SK-N-SH (cell line): Measurements from ENCODE around the gene DSCAML1. TPM values are rescaled to one million over a fixed set of nuclear protein-coding genes. Genes with fewer than 3 reads are reported as not detected.

ENCODE experiments used
- CTCF ChIA-PET: fragments of 300-600, 350-600 bp; formaldehyde crosslinking; extraction: SDS; loops from one replicate; lab custom pipeline; 2021; lab: Yijun Ruan, JAX
- POLR2A ChIA-PET: fragments of 350-600 bp; sonication (Branson Sonifier 250); formaldehyde crosslinking; extraction: SDS; loops from one replicate; lab custom pipeline; 2020; ENCODE audit warnings: antibody characterized with exemption, inconsistent platforms; lab: Yijun Ruan, JAX
- DNase-seq: peaks from one replicate; pipeline ENCODE4 v3.0.0; 2012
- H2AFZ ChIP-seq: fragments of 200-600 bp; sonication (generic); 2 replicates; pipeline ENCODE4 v1.8.1; 2016; ENCODE audit warnings: antibody characterized with exemption, mild to moderate bottlenecking, low read depth
- H3F3A ChIP-seq: fragments of 200-600 bp; sonication (generic); replicated peaks from 2 replicates; pipeline ENCODE3; 2016; ENCODE audit warnings: antibody characterized with exemption, mild to moderate bottlenecking; ENCODE audit not compliant: insufficient read depth
- H3K27ac ChIP-seq, 2 experiments: fragments of 200-500 bp in 1 of 2; fragments of 200-600 bp in 1 of 2; sonication (Bioruptor generic) in 1 of 2; sonication (generic), shearing (Covaris generic) in 1 of 2; 2 replicates each; pipeline versions ENCODE4 v1.5.1 to v1.6.1; 2014 to 2016; ENCODE audit warnings: low read depth in 2 of 2, inconsistent platforms in 1 of 2, low read length in 1 of 2, mild to moderate bottlenecking in 1 of 2, mixed read lengths in 1 of 2
- H3K27me3 ChIP-seq: fragments of 200-600 bp; sonication (generic), shearing (Covaris generic); 2 replicates; pipeline ENCODE4 v1.6.1; 2016; ENCODE audit warnings: mixed run types; ENCODE audit not compliant: insufficient read depth
- H3K36me3 ChIP-seq, 2 experiments: fragments of 200-500 bp in 1 of 2; fragments of 200-600 bp in 1 of 2; sonication (Bioruptor generic) in 1 of 2; sonication (generic) in 1 of 2; replicated peaks in 1 of 2; 2 replicates each; pipeline versions ENCODE3 to v1.5.1; 2014 to 2016; ENCODE audit warnings: low read length in 1 of 2, mild to moderate bottlenecking in 1 of 2; ENCODE audit not compliant: insufficient read depth in 2 of 2, control insufficient read depth in 1 of 2
- H3K4me1 ChIP-seq, 2 experiments: fragments of 200-500 bp in 1 of 2; fragments of 200-600 bp in 1 of 2; sonication (Bioruptor generic) in 1 of 2; sonication (generic), shearing (Covaris generic) in 1 of 2; 2 replicates each; pipeline versions ENCODE4 v1.5.1 to v1.6.1; 2014 to 2016; ENCODE audit warnings: low read depth in 1 of 2, low read length in 1 of 2, mixed run types in 1 of 2; ENCODE audit not compliant: insufficient read depth in 2 of 2, control insufficient read depth in 1 of 2
- H3K4me2 ChIP-seq: fragments of 200-600 bp; sonication (generic), shearing (Covaris generic); 2 replicates; pipeline ENCODE4 v1.6.1; 2017; ENCODE audit warnings: mixed run types
- H3K4me3 ChIP-seq, 2 experiments: fragments of 200-500 bp in 1 of 2; fragments of 200-600 bp in 1 of 2; sonication (Bioruptor generic) in 1 of 2; sonication (generic), shearing (Covaris generic) in 1 of 2; 2 replicates each; pipeline versions ENCODE4 v1.5.1 to v1.8.1; 2014 to 2016; ENCODE audit warnings: low read depth in 2 of 2, inconsistent platforms in 1 of 2, low read length in 1 of 2, mild to moderate bottlenecking in 1 of 2, mixed read lengths in 1 of 2, moderate library complexity in 1 of 2
- H3K79me2 ChIP-seq: fragments of 200-600 bp; sonication (generic); 2 replicates; pipeline ENCODE4 v1.8.1; 2017; ENCODE audit warnings: mild to moderate bottlenecking; ENCODE audit not compliant: insufficient read depth
- H3K9ac ChIP-seq: fragments of 200-600 bp; sonication (generic); 2 replicates; pipeline ENCODE4 v1.6.1; 2017; ENCODE audit warnings: mixed run types
- H3K9me2 ChIP-seq: fragments of 200-600 bp; sonication (generic); 2 replicates; pipeline ENCODE4 v1.6.1; 2017; ENCODE audit warnings: mixed run types
- H3K9me3 ChIP-seq: fragments of 200-600 bp; sonication (generic); 2 replicates; pipeline ENCODE4 v1.6.1; 2017; ENCODE audit warnings: mixed run types, mild to moderate bottlenecking, moderate library complexity
- H4K20me1 ChIP-seq: fragments of 200-600 bp; sonication (generic); 2 replicates; pipeline ENCODE4 v1.6.1; 2017; ENCODE audit warnings: mild to moderate bottlenecking, mixed run types; ENCODE audit not compliant: insufficient read depth
- EZH2phosphoT487 ChIP-seq: fragments of 200-600 bp; sonication (generic); IDR thresholded peaks from 2 replicates; pipeline ENCODE4 v1.6.1; 2017; ENCODE audit warnings: low read depth, mixed run types, mild to moderate bottlenecking, antibody characterized with exemption, moderate library complexity, borderline replicate concordance
- FOXJ3 ChIP-seq: sonication (generic); formaldehyde crosslinking; IDR thresholded peaks from 2 replicates; pipeline ENCODE4 v1.5.1; 2020; ENCODE audit warnings: mild to moderate bottlenecking, missing genetic modification reagents
- GABPA ChIP-seq: IDR thresholded peaks from 2 replicates; pipeline ENCODE4 v1.4.0; 2012; ENCODE audit warnings: low read depth, mild to moderate bottlenecking
- MEF2A ChIP-seq: IDR thresholded peaks from 2 replicates; pipeline ENCODE4 v1.4.0; 2012; ENCODE audit warnings: low read depth, borderline replicate concordance
- POLR2AphosphoS5 ChIP-seq: IDR thresholded peaks from 2 replicates; pipeline ENCODE4 v1.6.1; 2012; ENCODE audit warnings: low read depth, low read length
- RAD21 ChIP-seq: IDR thresholded peaks from 2 replicates; pipeline ENCODE4 v1.6.1; 2012; ENCODE audit warnings: mild to moderate bottlenecking, low read length
- RCOR1 ChIP-seq: fragments of 150-350 bp; IDR thresholded peaks from 2 replicates; pipeline ENCODE4 v1.6.1; 2017; ENCODE audit warnings: antibody characterized with exemption, low read length
- RXRA ChIP-seq: IDR thresholded peaks from 2 replicates; pipeline ENCODE4 v1.4.0; 2012; ENCODE audit warnings: low read depth, mild to moderate bottlenecking, borderline replicate concordance
- SIN3A ChIP-seq: IDR thresholded peaks from 2 replicates; pipeline ENCODE4 v1.6.1; 2012; ENCODE audit warnings: low read depth, mild to moderate bottlenecking, low read length, moderate library complexity, borderline replicate concordance
- SMC3 ChIP-seq: IDR thresholded peaks from 2 replicates; pipeline ENCODE4 v1.6.1; 2012; ENCODE audit warnings: low read depth, low read length, improper control_type of control experiment
- TAF1 ChIP-seq: IDR thresholded peaks from 2 replicates; pipeline ENCODE4 v1.6.1; 2012; ENCODE audit warnings: low read depth, mild to moderate bottlenecking, low read length, moderate library complexity, borderline replicate concordance
- TCF12 ChIP-seq: IDR thresholded peaks from 2 replicates; pipeline ENCODE4 v1.4.0; 2012
- TEAD4 ChIP-seq: IDR thresholded peaks from 2 replicates; pipeline ENCODE4 v1.4.0; 2012; ENCODE audit warnings: mild to moderate bottlenecking, borderline replicate concordance; ENCODE audit not compliant: insufficient read depth
- YY1 ChIP-seq: IDR thresholded peaks from 2 replicates; pipeline ENCODE4 v1.4.0; 2012; ENCODE audit warnings: low read depth, mild to moderate bottlenecking
- WGBS: methylation state at CpG from one replicate; pipeline ENCODE4 v1.1.6; 2017; ENCODE audit warnings: low lambda C conversion rate; 5-methylcytosine and 5-hydroxymethylcytosine counted together
- polyA plus RNA-seq, 3 experiments: library from polyadenylated mRNA; depleted of rRNA; stranded (reverse); fragments of >200 nt; gene quantifications; 2 replicates each; pipeline ENCODE4 v1.2.3, GENCODE V29; 2012
- TF ChIP-seq, protein P1 (sequence below): IDR thresholded peaks from 2 replicates; pipeline ENCODE4 v1.6.1; 2012; ENCODE audit warnings: mild to moderate bottlenecking, low read depth, low read length, moderate library complexity
- TF ChIP-seq, protein P2 (sequence below): fragments of 200-600 bp; sonication (generic); IDR thresholded peaks from 2 replicates; pipeline ENCODE4 v1.6.1; 2017; ENCODE audit warnings: antibody characterized with exemption, mild to moderate bottlenecking, moderate library complexity
- TF ChIP-seq, protein P3 (sequence below): IDR thresholded peaks from 2 replicates; pipeline ENCODE4 v1.4.0; 2012; ENCODE audit warnings: low read depth, borderline replicate concordance

DSCAML1 gene
- polyA plus RNA-seq, 1 of the 3 experiments (the other 2 are of a cell fraction) = not detected

DNA sequence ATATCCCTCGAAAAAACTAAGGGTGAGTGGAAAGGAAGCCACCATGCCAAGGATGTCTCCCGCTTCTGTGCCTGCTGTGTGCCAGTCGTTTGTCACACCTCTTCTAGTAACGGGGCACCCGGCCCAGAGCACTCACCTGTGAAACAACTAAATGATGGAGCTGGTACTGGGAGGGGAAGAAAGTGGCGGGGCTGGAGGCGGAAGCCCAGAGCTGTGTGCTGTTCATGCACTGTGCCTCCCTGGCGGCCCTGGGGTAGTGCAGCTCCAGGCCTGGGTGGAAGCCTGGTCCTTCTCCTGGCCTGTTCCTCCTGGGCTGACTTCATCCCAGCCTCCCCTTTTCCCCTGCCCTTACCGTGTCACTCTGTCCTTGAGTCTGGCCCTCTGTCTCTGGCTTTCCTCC, 339.2 kb downstream of the DSCAML1 start:
- POLR2A ChIA-PET = no interaction called here
- no peaks in the 10 kb centered on the region for H4K20me1 ChIP-seq
- CTCF ChIA-PET = interaction anchor here (1.1 to 2.0 kb wide), 3 partner anchors 11 to 352 kb away, joined by 3 to 9 read pairs (median 3); no protein-coding TSS in a partner anchor
- no peak for DNase-seq
- no peak overlapping the region for H3K9ac ChIP-seq
- H3K27ac ChIP-seq = no peak overlapping the region; a peak in 1 of 4 replicates
- peaks cover 5% of the 10 kb centered on the region for H3K9me3 ChIP-seq
- no peaks in the 10 kb centered on the region for H3K27me3 ChIP-seq
- peaks cover 0 to 40% of the 10 kb centered on the region in 2 experiments; a peak in 1 of 4 replicates for H3K4me1 ChIP-seq
- H3K36me3 ChIP-seq = no peaks in the 10 kb centered on the region
- no peaks in the 10 kb centered on the region for H3K79me2 ChIP-seq
- H2AFZ ChIP-seq = no peak overlapping the region
- no peak for TF ChIP-seq SMC3
- no peak for TF ChIP-seq RCOR1
- TF ChIP-seq, protein P1, sequence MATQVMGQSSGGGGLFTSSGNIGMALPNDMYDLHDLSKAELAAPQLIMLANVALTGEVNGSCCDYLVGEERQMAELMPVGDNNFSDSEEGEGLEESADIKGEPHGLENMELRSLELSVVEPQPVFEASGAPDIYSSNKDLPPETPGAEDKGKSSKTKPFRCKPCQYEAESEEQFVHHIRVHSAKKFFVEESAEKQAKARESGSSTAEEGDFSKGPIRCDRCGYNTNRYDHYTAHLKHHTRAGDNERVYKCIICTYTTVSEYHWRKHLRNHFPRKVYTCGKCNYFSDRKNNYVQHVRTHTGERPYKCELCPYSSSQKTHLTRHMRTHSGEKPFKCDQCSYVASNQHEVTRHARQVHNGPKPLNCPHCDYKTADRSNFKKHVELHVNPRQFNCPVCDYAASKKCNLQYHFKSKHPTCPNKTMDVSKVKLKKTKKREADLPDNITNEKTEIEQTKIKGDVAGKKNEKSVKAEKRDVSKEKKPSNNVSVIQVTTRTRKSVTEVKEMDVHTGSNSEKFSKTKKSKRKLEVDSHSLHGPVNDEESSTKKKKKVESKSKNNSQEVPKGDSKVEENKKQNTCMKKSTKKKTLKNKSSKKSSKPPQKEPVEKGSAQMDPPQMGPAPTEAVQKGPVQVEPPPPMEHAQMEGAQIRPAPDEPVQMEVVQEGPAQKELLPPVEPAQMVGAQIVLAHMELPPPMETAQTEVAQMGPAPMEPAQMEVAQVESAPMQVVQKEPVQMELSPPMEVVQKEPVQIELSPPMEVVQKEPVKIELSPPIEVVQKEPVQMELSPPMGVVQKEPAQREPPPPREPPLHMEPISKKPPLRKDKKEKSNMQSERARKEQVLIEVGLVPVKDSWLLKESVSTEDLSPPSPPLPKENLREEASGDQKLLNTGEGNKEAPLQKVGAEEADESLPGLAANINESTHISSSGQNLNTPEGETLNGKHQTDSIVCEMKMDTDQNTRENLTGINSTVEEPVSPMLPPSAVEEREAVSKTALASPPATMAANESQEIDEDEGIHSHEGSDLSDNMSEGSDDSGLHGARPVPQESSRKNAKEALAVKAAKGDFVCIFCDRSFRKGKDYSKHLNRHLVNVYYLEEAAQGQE = no peak
- TF ChIP-seq POLR2AphosphoS5 = no peak
- TF ChIP-seq, protein P2, sequence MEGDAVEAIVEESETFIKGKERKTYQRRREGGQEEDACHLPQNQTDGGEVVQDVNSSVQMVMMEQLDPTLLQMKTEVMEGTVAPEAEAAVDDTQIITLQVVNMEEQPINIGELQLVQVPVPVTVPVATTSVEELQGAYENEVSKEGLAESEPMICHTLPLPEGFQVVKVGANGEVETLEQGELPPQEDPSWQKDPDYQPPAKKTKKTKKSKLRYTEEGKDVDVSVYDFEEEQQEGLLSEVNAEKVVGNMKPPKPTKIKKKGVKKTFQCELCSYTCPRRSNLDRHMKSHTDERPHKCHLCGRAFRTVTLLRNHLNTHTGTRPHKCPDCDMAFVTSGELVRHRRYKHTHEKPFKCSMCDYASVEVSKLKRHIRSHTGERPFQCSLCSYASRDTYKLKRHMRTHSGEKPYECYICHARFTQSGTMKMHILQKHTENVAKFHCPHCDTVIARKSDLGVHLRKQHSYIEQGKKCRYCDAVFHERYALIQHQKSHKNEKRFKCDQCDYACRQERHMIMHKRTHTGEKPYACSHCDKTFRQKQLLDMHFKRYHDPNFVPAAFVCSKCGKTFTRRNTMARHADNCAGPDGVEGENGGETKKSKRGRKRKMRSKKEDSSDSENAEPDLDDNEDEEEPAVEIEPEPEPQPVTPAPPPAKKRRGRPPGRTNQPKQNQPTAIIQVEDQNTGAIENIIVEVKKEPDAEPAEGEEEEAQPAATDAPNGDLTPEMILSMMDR = no peak
- TF ChIP-seq RXRA = no peak
- no peak overlapping the region for H3K4me3 ChIP-seq
- no peaks in the 10 kb centered on the region for H3F3A ChIP-seq
- H3K9me2 ChIP-seq = no peaks in the 10 kb centered on the region
- WGBS = 57% methylated on average over 8 of the region's 9 CpGs
- H3K4me2 ChIP-seq = no peak overlapping the region

DNA sequence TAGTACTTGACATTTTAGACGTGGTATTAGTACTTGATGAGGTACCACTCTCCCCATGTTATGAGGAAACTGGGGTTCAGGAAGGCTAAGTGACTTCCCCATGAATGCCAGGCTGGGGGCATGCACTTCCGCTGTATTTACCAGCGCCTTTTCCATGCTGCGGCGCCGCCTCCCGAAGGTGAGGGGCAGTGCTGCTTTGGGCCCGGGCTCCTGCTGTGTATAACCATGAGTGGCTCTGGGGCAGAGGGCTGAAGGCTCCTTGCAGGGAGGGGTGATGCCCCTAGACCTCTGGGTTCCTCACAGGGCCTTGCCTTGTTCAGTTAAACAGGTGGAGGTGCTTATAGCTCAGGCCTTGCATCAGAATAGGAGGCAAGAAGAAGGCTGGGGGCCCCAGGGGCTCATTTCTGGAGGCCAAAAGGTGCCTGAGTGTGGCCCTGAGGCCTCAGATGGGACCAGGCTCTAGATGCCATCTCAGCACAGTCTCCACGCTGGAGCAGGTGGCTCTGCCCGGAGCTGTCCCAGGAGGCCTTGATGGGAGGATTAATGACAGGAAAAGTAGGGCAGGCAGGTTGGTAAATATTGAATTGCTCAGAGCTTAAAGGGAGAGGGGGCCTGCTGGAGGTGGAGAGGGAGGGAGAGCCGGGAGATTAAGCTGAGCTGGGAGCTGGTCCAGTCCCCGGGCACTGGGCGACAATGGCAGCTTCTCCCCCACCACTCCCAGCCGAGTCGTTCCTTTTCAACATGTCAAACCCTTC, 339.8 kb downstream of the DSCAML1 start:
- Histone ChIP-seq H3K9ac (no peak overlapping the region), H3K9me2 (no peaks in the 10 kb centered on the region), H3K4me2 (no peak overlapping the region), H3K4me1 (peaks cover 0 to 39% of the 10 kb centered on the region in 2 experiments; a peak in 1 of 4 replicates), H3K27me3 (no peaks in the 10 kb centered on the region), H3K79me2 (no peaks in the 10 kb centered on the region), H2AFZ (no peak overlapping the region), H3K9me3 (peaks cover 5% of the 10 kb centered on the region), H3F3A (no peaks in the 10 kb centered on the region), H3K36me3 (no peaks in the 10 kb centered on the region), H3K4me3 (no peak overlapping the region), H3K27ac (no peak overlapping the region; a peak in 1 of 4 replicates), H4K20me1 (no peaks in the 10 kb centered on the region)
- ChIA-PET CTCF (interaction anchor here (1.1 to 2.0 kb wide), 3 partner anchors 12 to 353 kb away, joined by 3 to 9 read pairs (median 3); no protein-coding TSS in a partner anchor), POLR2A (interaction anchor here (0.7 kb wide), 1 partner anchor 351 kb away, joined by 3 read pairs; no protein-coding TSS in a partner anchor)
- DNase-seq = no peak
- WGBS = 53% methylated on average over 14 of the region's 15 CpGs
- TF ChIP-seq GABPA (no peak), YY1 (no peak), SMC3 (no peak), RAD21 (no peak), TEAD4 (no peak), EZH2phosphoT487 (no peak), FOXJ3 (CRISPR knock-in tag) (no peak), MEF2A (no peak), TAF1 (no peak), TCF12 (no peak), SIN3A (no peak)
- TF ChIP-seq, protein P2 = no peak
- TF ChIP-seq, protein P3, sequence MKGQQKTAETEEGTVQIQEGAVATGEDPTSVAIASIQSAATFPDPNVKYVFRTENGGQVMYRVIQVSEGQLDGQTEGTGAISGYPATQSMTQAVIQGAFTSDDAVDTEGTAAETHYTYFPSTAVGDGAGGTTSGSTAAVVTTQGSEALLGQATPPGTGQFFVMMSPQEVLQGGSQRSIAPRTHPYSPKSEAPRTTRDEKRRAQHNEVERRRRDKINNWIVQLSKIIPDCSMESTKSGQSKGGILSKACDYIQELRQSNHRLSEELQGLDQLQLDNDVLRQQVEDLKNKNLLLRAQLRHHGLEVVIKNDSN = no peak
